ENCODE data around the gene SCAF8.
"Not testable (repeated sequence)": the region's sequence is repeated elsewhere in the genome, so short reads cannot be mapped to it uniquely, and the experiment has no call there.

GRCh38 chr6:154716350-154716749 is 16.9 kb upstream of the SCAF8 start:
- not testable (repeated sequence) for TF ChIP-seq CTCF (IDR thresholded peaks at IDR 0.05); EZH2 (IDR thresholded peaks at IDR 0.05; ENCODE audit: borderline replicate concordance, insufficient read depth, low read depth, low read length, poor library complexity, severe bottlenecking)
